SK-N-SH treated with all-trans-retinoic acid at 6 μM for 48 hours (cell line): ENCODE results near the gene SGK2.

Experiments used
- ATAC-seq: fragments of 200-7000 bp; cut with Tn5 transposase; 3 replicates; pipeline ENCODE4 v1.9.1; 2020; ENCODE audit warnings: mild to moderate bottlenecking, moderate library complexity
- ARNTL ChIP-seq: fragments of 450-650 bp; formaldehyde crosslinking; IDR thresholded peaks from 2 replicates; pipeline ENCODE4 v1.5.0; 2020; ENCODE audit warnings: low read depth, mild to moderate bottlenecking, moderate library complexity, borderline replicate concordance
- BACH2 ChIP-seq: fragments of 250-450 bp; sonication (Bioruptor Pico); IDR thresholded peaks from 2 replicates; pipeline ENCODE4 v1.9.0; 2021; ENCODE audit warnings: mild to moderate bottlenecking, borderline replicate concordance
- ESRRG ChIP-seq: fragments of 250-450 bp; sonication (Bioruptor Pico); IDR thresholded peaks from 2 replicates; pipeline ENCODE4 v1.6.1; 2021; ENCODE audit warnings: mild to moderate bottlenecking
- GLIS3 ChIP-seq: fragments of 250-450 bp; sonication (Bioruptor Pico); IDR thresholded peaks from 2 replicates; pipeline ENCODE4 v1.5.0; 2020; ENCODE audit warnings: mild to moderate bottlenecking, moderate library complexity
- ISL1 ChIP-seq: fragments of 250-450 bp; sonication (Bioruptor Pico); IDR thresholded peaks from 2 replicates; pipeline ENCODE4 v2.1.2; 2022; ENCODE audit warnings: mild to moderate bottlenecking, moderate library complexity
- OSR1 ChIP-seq: fragments of 250-450 bp; sonication (Bioruptor Pico); IDR thresholded peaks from 2 replicates; pipeline ENCODE4 v1.8.0; 2022; ENCODE audit warnings: moderate library complexity, mild to moderate bottlenecking, inconsistent platforms
- PPARA ChIP-seq: fragments of 250-450 bp; sonication (Bioruptor Pico); IDR thresholded peaks from 2 replicates; pipeline ENCODE4 v1.5.0; 2020; ENCODE audit warnings: mild to moderate bottlenecking, borderline replicate concordance
- RARB ChIP-seq: fragments of 250-450 bp; sonication (Bioruptor Pico); IDR thresholded peaks from 2 replicates; pipeline ENCODE4 v1.8.0; 2021; ENCODE audit warnings: mild to moderate bottlenecking, moderate library complexity
- SNAI2 ChIP-seq: fragments of 250-450 bp; sonication (Bioruptor Pico); IDR thresholded peaks from 2 replicates; pipeline ENCODE4 v1.5.0; 2020; ENCODE audit warnings: mild to moderate bottlenecking, moderate library complexity
- TCF4 ChIP-seq: fragments of 250-450 bp; sonication (Bioruptor Pico); IDR thresholded peaks from 2 replicates; pipeline ENCODE4 v1.8.0; 2021; ENCODE audit warnings: mild to moderate bottlenecking, moderate library complexity, borderline replicate concordance
- TOX ChIP-seq: fragments of 250-450 bp; sonication (Bioruptor Pico); IDR thresholded peaks from 2 replicates; pipeline ENCODE4 v1.8.0; 2021; ENCODE audit warnings: mild to moderate bottlenecking, moderate library complexity, borderline replicate concordance
- ZFP3 ChIP-seq: fragments of 250-450 bp; sonication (Bioruptor Pico); IDR thresholded peaks from 2 replicates; pipeline ENCODE4 v1.5.0; 2020; ENCODE audit warnings: mild to moderate bottlenecking, moderate library complexity
- ZFP30 ChIP-seq: fragments of 450-650 bp; formaldehyde crosslinking; IDR thresholded peaks from 2 replicates; pipeline ENCODE4 v1.5.0; 2022; ENCODE audit warnings: mild to moderate bottlenecking, moderate library complexity
- ZNF565 ChIP-seq: fragments of 450-650 bp; formaldehyde crosslinking; conservative IDR thresholded peaks from 2 replicates; pipeline ENCODE4 v1.5.0; 2020; ENCODE audit warnings: low read depth, mild to moderate bottlenecking, moderate library complexity
- ZNF70 ChIP-seq: fragments of 450-650 bp; formaldehyde crosslinking; IDR thresholded peaks from 2 replicates; pipeline ENCODE4 v1.5.0; 2020; ENCODE audit warnings: mild to moderate bottlenecking, moderate library complexity
- ZNF8 ChIP-seq: fragments of 450-650 bp; formaldehyde crosslinking; IDR thresholded peaks from 2 replicates; pipeline ENCODE4 v1.5.0; 2020; ENCODE audit warnings: mild to moderate bottlenecking, moderate library complexity
- TF ChIP-seq, protein P1 (sequence below): fragments of 250-450 bp; sonication (Bioruptor Pico); IDR thresholded peaks from 2 replicates; pipeline ENCODE4 v1.8.0; 2020; ENCODE audit warnings: mild to moderate bottlenecking, moderate library complexity, borderline replicate concordance
- TF ChIP-seq, protein P2 (sequence below): fragments of 250-450 bp; sonication (Bioruptor Pico); IDR thresholded peaks from 2 replicates; pipeline ENCODE4 v1.5.0; 2020; ENCODE audit warnings: mild to moderate bottlenecking, moderate library complexity
- TF ChIP-seq, protein P3 (sequence below): fragments of 250-450 bp; sonication (Bioruptor Pico); IDR thresholded peaks from 2 replicates; pipeline ENCODE4 v1.8.0; 2021; ENCODE audit warnings: low read depth, mild to moderate bottlenecking, moderate library complexity, borderline replicate concordance
- TF ChIP-seq, protein P4 (sequence below): fragments of 250-450 bp; sonication (Bioruptor Pico); IDR thresholded peaks from 2 replicates; pipeline ENCODE4 v1.5.1; 2021; ENCODE audit warnings: mild to moderate bottlenecking, moderate library complexity
- TF ChIP-seq, protein P5 (sequence below): fragments of 250-450 bp; sonication (Bioruptor Pico); IDR thresholded peaks from 2 replicates; pipeline ENCODE4 v1.5.1; 2020; ENCODE audit warnings: low read depth, mild to moderate bottlenecking, moderate library complexity

The SGK2 gene

DNA sequence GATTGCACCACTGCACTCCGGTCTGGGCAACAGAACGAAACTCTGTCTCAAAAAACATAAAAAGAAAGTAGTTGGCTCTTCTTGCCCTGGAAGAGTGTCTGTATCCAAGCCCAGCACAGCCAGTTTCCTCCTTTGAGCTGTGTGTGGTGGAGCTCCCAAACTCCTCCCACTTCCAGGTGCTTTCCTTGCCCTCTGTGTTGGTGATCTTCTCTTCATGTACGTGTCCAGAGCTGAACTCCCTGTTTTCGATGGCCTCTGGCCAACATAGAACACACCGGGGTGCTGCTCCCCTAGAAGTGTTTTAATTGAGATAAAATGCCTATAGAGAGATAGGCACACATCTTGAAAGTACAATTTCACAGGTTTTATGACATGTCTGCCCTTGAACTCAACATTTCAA, 16.7 kb upstream of the SGK2 start (continued):
- TF ChIP-seq SNAI2 (no peak), ZFP3 (no peak)
- TF ChIP-seq, protein P1, sequence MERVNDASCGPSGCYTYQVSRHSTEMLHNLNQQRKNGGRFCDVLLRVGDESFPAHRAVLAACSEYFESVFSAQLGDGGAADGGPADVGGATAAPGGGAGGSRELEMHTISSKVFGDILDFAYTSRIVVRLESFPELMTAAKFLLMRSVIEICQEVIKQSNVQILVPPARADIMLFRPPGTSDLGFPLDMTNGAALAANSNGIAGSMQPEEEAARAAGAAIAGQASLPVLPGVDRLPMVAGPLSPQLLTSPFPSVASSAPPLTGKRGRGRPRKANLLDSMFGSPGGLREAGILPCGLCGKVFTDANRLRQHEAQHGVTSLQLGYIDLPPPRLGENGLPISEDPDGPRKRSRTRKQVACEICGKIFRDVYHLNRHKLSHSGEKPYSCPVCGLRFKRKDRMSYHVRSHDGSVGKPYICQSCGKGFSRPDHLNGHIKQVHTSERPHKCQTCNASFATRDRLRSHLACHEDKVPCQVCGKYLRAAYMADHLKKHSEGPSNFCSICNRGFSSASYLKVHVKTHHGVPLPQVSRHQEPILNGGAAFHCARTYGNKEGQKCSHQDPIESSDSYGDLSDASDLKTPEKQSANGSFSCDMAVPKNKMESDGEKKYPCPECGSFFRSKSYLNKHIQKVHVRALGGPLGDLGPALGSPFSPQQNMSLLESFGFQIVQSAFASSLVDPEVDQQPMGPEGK (CRISPR knock-in tag): no peak
- TF ChIP-seq, all 23 proteins: peak for 0

DNA sequence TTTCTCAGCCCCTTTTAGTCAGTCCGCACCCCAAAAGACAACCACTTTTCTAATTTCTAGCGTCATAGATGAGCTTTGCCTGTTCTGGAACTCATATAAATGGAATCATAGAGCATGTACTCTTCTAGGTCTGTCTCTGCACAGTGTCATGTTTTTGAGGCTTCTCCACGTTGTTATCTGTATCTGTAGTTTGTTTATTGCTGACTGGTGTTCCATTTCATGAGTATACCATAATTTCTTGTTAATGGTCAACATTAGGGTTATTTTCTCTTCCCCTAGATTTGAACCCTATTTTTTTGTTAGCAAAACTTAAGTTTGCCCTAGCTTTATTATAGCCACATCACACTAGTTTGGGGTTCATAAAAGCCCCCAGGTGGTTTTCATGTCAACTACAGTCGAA, 16.2 kb upstream of the SGK2 start:
- TF ChIP-seq RARB (no peak), ZNF70 (CRISPR knock-in tag) (no peak), ZNF8 (CRISPR knock-in tag) (no peak), OSR1 (no peak), TOX (CRISPR knock-in tag) (no peak), ISL1 (CRISPR knock-in tag) (no peak), GLIS3 (CRISPR knock-in tag) (no peak), ARNTL (CRISPR knock-in tag) (no peak), ZNF565 (CRISPR knock-in tag) (no peak), ESRRG (CRISPR knock-in tag) (no peak), TCF4 (CRISPR knock-in tag) (no peak), ZFP3 (no peak), SNAI2 (no peak), ZFP30 (CRISPR knock-in tag) (no peak), BACH2 (CRISPR knock-in tag) (no peak)
- TF ChIP-seq, protein P1 (CRISPR knock-in tag): no peak
- TF ChIP-seq, protein P2, sequence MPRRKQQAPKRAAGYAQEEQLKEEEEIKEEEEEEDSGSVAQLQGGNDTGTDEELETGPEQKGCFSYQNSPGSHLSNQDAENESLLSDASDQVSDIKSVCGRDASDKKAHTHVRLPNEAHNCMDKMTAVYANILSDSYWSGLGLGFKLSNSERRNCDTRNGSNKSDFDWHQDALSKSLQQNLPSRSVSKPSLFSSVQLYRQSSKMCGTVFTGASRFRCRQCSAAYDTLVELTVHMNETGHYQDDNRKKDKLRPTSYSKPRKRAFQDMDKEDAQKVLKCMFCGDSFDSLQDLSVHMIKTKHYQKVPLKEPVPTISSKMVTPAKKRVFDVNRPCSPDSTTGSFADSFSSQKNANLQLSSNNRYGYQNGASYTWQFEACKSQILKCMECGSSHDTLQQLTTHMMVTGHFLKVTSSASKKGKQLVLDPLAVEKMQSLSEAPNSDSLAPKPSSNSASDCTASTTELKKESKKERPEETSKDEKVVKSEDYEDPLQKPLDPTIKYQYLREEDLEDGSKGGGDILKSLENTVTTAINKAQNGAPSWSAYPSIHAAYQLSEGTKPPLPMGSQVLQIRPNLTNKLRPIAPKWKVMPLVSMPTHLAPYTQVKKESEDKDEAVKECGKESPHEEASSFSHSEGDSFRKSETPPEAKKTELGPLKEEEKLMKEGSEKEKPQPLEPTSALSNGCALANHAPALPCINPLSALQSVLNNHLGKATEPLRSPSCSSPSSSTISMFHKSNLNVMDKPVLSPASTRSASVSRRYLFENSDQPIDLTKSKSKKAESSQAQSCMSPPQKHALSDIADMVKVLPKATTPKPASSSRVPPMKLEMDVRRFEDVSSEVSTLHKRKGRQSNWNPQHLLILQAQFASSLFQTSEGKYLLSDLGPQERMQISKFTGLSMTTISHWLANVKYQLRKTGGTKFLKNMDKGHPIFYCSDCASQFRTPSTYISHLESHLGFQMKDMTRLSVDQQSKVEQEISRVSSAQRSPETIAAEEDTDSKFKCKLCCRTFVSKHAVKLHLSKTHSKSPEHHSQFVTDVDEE (CRISPR knock-in tag): no peak
- TF ChIP-seq, protein P3, sequence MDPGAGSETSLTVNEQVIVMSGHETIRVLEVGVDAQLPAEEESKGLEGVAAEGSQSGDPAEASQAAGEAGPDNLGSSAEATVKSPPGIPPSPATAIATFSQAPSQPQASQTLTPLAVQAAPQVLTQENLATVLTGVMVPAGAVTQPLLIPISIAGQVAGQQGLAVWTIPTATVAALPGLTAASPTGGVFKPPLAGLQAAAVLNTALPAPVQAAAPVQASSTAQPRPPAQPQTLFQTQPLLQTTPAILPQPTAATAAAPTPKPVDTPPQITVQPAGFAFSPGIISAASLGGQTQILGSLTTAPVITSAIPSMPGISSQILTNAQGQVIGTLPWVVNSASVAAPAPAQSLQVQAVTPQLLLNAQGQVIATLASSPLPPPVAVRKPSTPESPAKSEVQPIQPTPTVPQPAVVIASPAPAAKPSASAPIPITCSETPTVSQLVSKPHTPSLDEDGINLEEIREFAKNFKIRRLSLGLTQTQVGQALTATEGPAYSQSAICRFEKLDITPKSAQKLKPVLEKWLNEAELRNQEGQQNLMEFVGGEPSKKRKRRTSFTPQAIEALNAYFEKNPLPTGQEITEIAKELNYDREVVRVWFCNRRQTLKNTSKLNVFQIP (CRISPR knock-in tag): no peak
- TF ChIP-seq, protein P4, sequence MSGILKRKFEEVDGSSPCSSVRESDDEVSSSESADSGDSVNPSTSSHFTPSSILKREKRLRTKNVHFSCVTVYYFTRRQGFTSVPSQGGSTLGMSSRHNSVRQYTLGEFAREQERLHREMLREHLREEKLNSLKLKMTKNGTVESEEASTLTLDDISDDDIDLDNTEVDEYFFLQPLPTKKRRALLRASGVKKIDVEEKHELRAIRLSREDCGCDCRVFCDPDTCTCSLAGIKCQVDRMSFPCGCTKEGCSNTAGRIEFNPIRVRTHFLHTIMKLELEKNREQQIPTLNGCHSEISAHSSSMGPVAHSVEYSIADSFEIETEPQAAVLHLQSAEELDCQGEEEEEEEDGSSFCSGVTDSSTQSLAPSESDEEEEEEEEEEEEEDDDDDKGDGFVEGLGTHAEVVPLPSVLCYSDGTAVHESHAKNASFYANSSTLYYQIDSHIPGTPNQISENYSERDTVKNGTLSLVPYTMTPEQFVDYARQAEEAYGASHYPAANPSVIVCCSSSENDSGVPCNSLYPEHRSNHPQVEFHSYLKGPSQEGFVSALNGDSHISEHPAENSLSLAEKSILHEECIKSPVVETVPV (CRISPR knock-in tag): no peak
- TF ChIP-seq, all 23 proteins: peak for 0
- ATAC-seq: no peak

DNA sequence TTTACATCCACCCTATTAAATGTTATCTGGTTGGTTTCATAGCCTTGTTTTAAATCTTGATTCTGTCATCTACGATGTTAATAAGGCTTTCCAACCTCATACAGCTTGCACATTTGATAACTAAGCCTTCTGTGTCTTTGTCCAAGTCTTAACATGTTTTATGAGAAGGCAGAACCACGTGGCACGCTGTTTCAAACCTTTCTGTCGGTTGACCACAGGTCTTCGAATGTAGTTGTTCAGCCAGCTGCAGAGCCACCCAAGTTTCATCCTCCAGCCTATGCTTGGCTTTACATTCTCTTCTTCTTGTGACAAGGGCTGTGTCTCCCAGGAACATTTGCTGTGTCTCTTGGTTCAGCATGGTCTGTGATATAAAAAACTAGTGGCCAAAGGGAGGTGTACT, 15.7 kb upstream of the SGK2 start:
- no peak for TF ChIP-seq BACH2 (CRISPR knock-in tag)
- TF ChIP-seq, protein P5, sequence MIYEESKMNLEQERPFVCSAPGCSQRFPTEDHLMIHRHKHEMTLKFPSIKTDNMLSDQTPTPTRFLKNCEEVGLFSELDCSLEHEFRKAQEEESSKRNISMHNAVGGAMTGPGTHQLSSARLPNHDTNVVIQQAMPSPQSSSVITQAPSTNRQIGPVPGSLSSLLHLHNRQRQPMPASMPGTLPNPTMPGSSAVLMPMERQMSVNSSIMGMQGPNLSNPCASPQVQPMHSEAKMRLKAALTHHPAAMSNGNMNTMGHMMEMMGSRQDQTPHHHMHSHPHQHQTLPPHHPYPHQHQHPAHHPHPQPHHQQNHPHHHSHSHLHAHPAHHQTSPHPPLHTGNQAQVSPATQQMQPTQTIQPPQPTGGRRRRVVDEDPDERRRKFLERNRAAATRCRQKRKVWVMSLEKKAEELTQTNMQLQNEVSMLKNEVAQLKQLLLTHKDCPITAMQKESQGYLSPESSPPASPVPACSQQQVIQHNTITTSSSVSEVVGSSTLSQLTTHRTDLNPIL (CRISPR knock-in tag): no peak
- TF ChIP-seq, protein P2 (CRISPR knock-in tag): no peak
- no peak for TF ChIP-seq ARNTL (CRISPR knock-in tag)
- TF ChIP-seq, protein P1 (CRISPR knock-in tag): no peak
- TF ChIP-seq ISL1 (CRISPR knock-in tag): no peak
- TF ChIP-seq PPARA (CRISPR knock-in tag): no peak
- TF ChIP-seq ZFP30 (CRISPR knock-in tag): no peak
- TF ChIP-seq, all 23 proteins: peak for 0
- no peak for ATAC-seq
